ENCODE data around the gene THOC6. TPM values are rescaled to one million over a fixed set of nuclear protein-coding genes. Genes with fewer than 3 reads are reported as not detected.
"Not testable (repeated sequence)": the region's sequence is repeated elsewhere in the genome, so short reads cannot be mapped to it uniquely, and the experiment has no call there.

The THOC6 gene
- total RNA-seq, 1 donor from 2014 or later = 11.3 TPM

DNA sequence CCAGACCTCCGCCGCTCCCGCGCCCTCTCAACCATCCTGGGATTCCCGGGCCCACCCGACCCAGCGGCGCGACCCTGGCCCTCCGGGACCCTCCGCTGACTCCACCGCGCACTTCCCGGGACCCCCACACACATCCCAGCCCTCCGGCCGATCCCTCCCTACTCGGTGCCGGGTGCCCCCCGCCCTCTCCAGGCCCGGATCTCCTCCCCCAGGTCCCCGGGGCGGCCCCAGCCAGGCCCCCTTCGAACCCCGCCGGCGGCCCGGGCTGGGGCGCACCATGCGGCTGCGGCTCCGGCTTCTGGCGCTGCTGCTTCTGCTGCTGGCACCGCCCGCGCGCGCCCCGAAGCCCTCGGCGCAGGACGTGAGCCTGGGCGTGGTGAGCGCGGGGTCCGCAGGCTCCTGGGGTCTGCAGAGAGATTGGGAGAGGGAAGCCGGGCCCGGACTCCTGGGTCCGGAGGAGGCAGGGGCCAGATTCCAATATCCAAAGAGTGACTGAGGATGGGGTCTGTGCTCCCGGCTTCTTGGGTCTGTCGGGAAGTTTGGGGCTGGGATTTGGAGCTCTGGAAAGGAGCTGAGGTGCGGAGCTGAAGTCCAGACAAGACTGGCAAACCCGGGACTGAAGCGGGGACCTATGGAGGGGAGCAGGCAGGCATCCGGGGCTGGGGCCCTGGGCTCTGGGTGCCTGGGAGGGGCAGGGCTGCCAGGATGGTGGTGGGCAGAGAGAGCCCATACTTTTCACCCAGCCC is 23.0 kb downstream of the THOC6 start:
- no peak for ATAC-seq
- no peak for DNase-seq
- intact Hi-C loops (cut with micrococcal nuclease) = no loop called here

DNA sequence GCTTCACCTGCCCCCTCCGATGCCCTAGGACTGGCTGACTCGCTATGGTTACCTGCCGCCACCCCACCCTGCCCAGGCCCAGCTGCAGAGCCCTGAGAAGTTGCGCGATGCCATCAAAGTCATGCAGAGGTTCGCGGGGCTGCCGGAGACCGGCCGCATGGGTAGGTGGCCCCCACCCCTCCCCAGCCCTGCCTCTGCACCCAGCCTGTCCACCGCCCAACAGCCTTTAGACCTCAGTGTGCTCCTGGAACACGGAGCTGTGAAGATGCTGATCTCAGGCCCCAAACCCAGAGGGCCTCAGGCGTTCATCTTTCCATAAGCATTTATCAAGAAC is 23.5 kb downstream of the THOC6 start:
- no peak for DNase-seq

DNA sequence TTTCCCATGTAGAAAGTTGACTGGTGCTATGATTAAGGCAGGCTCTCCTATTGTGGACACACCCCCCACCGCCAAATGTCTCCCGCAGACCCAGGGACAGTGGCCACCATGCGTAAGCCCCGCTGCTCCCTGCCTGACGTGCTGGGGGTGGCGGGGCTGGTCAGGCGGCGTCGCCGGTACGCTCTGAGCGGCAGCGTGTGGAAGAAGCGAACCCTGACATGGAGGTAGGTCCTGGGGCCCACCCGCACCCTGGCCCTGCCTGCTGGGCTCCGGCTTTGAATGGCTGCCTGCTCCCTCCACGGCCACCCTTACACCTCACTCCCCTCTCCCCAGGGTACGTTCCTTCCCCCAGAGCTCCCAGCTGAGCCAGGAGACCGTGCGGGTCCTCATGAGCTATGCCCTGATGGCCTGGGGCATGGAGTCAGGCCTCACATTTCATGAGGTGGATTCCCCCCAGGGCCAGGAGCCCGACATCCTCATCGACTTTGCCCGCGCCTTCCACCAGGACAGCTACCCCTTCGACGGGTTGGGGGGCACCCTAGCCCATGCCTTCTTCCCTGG is 26.2 kb downstream of the THOC6 start:
- intact Hi-C loops (cut with micrococcal nuclease) = no loop called here
- ATAC-seq = no peak
- no peak for DNase-seq

More for the DNA sequence above, 23.5 kb downstream of the THOC6 start:
- intact Hi-C loops (cut with micrococcal nuclease) = no loop called here
- ATAC-seq = no peak

DNA sequence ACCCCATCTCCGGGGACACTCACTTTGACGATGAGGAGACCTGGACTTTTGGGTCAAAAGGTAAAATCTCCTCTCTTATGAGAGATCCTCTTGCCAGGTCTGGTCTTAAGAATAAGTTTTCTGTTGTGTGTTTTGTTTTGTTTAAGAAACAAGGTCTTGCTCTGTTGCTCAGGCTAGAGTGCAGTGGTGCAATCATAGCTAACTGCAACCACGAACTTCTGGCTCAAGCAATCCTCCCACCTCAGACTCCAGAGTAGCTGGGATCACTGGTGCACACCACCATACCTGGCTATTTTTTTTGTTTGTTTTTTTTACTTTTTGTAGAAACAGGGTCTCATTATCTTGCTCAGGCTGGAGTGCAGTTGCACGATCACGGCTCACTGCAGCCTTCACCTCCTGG is 26.7 kb downstream of the THOC6 start:
- ATAC-seq (no peak), DNase-seq (no peak)
- intact Hi-C loops (cut with micrococcal nuclease) = no loop called here

DNA sequence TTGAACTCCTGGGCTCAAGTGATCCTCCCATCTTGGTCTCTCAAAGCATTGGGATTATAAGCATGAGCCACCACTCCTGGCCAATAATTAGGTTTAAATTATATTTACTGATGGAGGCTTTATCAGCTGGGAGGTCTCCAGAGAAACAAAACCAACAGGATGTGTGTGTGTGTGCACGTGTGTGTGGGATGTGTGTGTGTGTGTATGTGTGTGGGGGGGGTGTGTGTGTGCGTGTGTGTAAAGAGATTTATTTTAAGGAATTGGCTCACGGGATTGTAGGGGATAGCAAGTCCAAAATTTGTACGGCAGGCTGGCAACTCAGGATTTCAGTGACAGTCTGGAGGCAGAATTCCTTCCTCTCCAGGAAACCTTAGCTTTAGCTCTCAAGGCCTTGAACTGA is 27.2 kb downstream of the THOC6 start:
- DNase-seq (no peak), ATAC-seq (no peak)
- intact Hi-C loops (cut with micrococcal nuclease) = no loop called here

DNA sequence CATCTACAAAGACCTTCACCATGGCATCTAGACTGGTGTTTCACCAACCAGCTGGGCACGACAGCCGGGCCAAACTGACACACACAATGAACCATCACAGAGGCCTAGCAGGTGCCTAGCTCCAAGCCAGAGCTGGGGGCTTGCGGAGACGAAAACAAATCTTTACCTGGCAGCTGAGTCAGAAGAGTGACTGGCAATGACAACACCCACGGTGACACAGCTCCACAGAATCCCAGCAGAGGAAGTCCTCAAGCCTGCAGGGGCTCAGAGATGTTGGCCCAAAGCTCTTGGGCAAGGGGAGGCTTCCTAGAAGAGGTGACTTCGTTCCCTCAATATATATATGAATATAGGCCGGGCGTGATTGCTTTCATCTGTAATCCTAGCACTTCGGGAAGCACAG is 27.7 kb downstream of the THOC6 start:
- ATAC-seq = no peak
- DNase-seq = no peak
- intact Hi-C loops (cut with micrococcal nuclease) = no loop called here

DNA sequence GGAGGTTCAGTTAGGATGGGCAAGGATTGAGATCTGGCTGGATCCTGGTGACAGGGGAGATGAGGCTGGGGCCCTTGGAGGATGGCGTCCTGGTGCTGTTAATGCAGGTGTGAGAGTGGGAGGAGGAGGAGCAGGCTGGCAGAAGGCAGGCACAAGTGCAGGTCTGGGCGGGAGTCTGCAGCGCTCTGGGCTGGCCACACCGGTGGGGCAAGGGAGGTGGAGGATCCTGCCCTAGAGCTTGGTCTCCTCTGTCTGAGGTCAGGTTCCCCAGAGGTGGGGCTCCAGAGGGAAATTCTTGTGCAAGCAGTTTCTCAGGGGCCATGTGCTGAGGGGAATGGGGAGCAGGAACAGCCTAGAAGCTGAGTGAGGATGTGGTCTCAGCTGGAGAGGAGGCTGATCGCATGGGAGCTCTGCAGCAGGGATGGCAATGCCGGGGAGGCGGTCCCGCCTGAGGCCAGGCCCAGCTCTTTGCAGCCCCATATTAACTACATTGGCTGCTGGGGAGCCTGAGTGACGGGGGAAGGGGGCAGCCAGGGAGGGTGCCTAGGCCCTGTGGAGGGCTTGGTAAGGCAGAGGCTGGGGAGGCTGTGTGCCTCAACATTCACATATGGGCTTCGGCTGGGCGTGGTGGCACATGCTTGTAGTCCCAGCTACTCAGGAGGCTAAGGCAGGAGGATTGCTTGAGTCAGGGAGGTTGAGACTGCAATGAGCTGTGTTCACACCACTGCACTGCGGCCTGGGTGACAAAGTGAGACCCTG is 28.9 kb downstream of the THOC6 start:
- ATAC-seq; DNase-seq; intact Hi-C loops (cut with micrococcal nuclease): not testable (repeated sequence)

DNA sequence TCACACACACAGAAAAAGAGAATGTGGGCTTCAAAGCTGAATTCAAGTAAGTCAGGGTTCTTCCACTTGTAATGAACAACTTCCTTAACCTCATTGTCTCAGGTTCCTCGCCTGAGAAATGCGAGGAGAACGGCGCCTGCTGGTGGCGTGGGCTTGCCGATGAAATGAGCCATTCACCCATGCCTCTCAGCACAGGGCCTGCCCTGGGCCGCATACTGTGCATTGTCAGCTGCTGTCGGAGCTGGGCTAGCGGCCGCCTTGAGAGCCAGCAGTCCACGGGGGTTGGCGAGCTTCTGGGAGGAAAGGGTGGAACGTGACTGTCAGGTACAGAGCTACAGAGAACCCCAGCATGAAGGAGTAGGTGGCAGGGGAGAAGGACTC is 29.5 kb downstream of the THOC6 start:
- ATAC-seq; DNase-seq; intact Hi-C loops (cut with micrococcal nuclease): not testable (repeated sequence)

DNA sequence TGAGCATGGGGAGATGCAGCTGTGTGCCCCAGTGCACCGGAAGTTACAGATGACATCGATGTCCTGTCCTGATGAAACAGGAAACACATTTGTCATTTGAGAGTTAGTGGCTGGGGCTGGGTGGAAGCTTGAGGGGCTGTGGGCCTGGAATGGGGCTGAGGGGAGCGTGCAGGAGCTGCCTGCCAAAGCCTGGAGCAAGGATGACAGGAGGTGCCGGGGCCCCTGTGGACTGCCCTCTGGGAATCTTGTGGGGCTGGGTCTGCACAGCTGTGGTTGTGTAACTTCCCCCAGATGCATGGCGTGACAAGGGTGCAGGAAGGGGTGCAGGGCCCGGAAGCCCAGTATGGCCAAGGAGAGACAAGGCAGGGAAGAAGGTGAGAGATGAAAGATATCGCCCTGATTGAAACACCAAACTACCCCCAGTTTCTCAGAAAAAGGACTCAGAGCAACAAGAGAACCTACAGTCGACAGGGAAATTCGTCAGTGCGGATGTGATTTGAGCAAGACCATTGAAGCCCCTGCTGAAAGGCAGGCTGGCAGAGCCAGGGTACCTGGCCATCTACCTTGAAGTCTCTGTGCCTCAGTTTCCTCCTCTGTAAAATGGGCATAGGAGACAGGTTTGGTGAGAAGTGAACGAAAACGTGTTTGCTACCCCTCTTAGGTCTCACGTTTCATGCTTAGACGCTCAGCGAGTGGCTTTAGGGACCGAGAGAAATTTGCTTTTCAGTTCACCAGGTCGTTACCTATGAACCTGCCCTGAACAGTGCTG is 31.3 kb downstream of the THOC6 start:
- ATAC-seq = no peak
- no peak for DNase-seq
- intact Hi-C loops (cut with micrococcal nuclease) = no loop called here

DNA sequence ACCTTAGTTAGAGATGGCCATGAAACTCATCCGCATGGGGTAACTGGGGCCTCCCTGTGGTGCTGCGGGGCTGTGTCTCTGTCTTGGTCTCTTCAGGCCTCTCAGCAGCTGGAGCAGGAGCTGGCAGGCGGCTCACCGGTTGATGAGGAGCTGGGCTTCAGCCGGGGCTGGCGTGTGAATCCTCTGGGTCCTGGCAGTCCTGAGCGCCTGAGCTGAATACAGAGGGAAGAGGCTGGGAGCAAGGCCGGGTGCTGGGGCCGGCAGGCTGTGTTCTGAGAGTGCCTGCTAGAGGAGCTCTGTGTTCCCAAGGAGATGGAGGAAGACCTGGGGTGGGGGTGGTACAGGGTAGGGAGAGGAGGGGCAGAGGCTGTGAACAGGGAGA is 31.9 kb downstream of the THOC6 start:
- intact Hi-C loops (cut with micrococcal nuclease); DNase-seq; ATAC-seq: not testable (repeated sequence)

DNA sequence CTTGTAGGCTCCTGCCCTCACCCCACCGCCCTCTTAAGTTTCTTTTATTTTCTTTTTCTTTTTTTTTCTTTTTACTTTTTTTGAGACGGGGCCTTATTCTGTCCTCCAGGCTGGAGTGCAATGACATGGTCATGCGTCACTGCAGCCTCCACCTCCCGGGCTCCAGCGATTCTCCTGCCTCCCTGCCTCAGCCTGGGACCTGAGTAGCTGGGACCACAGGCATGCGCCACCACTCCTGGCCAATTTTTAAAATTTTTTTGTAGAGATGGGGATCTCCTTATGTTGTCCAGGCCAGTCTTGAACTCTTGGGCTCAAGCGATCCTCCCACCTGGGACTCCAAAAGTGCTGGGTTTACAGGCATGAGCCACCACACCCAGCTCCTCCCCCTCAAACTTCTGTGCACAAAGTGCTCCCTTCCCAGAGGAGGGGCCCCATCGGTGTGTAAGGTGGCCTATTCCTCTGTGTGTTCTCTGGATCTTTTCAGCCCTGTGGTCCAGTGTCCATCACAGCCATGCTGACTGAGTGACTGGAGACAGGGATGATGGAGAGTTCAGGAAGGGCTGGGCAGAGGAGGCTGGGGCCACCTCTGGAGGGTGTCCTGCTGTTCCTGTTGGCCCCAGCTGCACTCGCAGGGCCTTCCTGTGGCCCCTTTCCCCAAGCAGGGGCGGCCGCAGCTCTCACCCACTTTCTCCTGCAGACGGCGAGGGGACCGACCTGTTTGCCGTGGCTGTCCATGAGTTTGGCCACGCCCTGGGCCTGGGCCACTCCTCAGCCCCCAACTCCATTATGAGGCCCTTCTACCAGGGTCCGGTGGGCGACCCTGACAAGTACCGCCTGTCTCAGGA is 32.7 kb downstream of the THOC6 start:
- intact Hi-C loops (cut with micrococcal nuclease) = no loop called here
- no peak for DNase-seq
- no peak for ATAC-seq

DNA sequence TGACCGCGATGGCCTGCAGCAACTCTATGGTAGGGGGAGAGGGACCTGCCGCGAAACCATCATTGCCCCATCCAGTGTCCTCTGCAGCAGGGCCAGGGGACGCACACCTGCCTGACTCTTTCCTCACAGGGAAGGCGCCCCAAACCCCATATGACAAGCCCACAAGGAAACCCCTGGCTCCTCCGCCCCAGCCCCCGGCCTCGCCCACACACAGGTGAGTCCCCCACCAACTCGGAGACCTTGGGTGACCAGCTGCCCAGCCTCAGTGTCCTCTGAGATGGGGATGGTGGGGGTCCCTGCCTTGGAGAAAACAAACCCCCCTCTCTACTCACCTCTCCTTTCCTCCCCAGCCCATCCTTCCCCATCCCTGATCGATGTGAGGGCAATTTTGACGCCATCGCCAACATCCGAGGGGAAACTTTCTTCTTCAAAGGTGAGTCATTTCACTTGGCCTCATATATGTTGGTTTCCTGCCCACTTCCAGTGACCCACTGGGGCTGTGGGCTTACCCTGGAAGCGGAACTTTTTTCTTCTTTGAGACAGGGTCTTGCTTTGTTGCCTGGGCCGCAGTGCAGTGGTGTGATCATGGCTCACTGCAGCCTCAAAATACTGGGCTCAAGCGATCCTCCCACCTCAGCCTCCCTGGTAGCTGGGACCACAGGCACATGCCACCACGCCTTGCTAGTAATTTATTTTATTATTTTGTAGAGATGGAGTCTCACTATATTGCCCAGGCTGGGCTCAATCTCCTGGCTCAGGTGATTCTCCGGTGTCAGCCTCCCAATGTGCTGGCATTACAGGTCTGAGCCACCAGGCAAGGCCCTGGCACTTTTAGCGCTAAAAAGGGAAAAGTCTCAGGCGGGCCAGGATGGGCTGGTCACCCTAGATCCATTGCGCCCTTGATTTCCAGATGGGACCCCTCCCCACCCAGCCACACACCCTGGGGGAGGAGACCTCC is 33.6 kb downstream of the THOC6 start:
- no peak for ATAC-seq
- intact Hi-C loops (cut with micrococcal nuclease) = no loop called here
- DNase-seq = no peak

DNA sequence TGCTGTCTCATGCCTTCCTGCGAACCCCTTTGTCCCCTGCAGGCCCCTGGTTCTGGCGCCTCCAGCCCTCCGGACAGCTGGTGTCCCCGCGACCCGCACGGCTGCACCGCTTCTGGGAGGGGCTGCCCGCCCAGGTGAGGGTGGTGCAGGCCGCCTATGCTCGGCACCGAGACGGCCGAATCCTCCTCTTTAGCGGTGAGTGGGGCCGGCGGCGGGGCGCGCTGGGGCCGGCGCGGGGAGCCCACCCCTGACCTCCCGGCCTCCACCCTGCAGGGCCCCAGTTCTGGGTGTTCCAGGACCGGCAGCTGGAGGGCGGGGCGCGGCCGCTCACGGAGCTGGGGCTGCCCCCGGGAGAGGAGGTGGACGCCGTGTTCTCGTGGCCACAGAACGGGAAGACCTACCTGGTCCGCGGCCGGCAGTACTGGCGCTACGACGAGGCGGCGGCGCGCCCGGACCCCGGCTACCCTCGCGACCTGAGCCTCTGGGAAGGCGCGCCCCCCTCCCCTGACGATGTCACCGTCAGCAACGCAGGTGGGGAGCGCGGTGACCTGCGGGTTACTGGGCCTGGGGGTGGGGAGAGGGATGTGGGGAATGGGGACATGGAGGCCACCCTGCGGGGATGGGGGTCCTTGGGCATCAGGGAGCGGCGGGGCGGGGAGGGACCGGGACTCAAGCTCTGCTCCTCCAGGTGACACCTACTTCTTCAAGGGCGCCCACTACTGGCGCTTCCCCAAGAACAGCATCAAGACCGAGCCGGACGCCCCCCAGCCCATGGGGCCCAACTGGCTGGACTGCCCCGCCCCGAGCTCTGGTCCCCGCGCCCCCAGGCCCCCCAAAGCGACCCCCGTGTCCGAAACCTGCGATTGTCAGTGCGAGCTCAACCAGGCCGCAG is 34.5 kb downstream of the THOC6 start:
- DNase-seq (peak; percentile 64), ATAC-seq (peak; percentile 42)
- intact Hi-C loops (cut with micrococcal nuclease) = no loop called here

DNA sequence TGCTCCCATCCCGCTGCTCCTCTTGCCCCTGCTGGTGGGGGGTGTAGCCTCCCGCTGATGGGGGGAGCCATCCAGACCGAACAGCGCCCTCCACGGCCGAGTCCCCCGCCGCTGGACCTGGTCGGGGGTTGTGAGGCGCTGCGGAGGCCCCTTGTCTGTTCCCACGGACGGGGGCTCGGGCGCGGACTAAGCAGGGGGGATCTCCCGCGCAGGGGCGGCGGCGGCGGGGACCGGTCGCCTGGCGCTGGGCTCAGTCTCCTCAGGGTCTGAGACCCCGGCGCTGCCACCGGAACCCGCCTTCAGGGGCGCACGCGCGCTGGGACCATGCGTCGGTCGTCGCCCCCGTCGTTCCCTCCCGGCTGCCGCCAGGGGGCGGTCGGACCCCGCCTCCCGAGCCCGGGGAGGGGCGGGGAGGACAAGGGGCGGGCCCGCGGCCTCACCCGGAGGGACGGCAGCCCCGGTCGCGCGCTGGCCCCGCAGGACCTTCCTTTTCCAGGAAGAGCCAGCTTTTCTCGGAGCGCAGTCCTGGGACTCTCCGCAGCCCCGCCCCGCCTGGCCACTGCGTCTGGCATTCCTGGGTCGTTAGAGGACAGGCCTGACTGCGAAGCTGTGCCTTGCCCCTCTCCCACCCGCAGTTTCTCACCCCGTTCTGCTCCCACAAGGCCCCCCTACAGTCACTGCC is 35.3 kb downstream of the THOC6 start:
- ATAC-seq (peak; percentile 97), DNase-seq (peak; percentile 93)
- intact Hi-C loops (cut with micrococcal nuclease) = no loop called here

DNA sequence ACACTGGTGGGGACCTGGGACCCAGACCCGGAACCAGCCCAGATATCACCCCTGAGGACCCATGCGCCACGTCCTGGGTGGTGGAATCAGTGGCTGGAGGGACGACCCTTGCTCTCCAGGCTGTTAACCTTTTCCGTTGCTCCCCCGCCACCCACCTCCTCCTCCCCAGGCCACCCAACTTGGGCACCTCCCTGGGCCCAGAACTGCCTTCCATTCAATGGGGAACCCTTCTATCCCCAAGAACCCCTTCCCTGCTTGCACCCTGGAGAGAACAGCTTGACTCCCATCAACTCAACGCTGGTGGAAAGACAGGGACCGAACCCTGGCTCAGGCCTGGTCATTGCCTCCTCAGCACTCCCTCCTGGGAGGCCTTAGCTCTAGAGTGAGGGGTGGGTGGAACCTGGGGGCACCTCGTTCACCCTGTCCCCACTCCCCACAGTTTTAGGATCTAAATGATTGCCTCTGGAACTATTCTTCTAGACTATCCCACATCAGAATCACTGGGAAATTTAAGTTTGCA is 35.9 kb downstream of the THOC6 start:
- no peak for DNase-seq
- intact Hi-C loops (cut with micrococcal nuclease) = no loop called here
- ATAC-seq = no peak
